Lower leg skin (tissue), 4 donors: Measurements from ENCODE around the gene FPR1. TPM values are rescaled to one million over a fixed set of nuclear protein-coding genes. Genes with fewer than 3 reads are reported as not detected.

Experiments
- DNase-seq, 2 donors: peaks; one replicate each; pipeline ENCODE4 v3.0.0-alpha.2; 2019; ENCODE audit warnings: low spot score in 2 of 2
- H3K4me3 ChIP-seq: fragments of 200-600 bp; sonication (generic); 2 replicates; pipeline ENCODE4 v1.5.1; 2017; ENCODE audit warnings: mild to moderate bottlenecking, low read depth; ENCODE audit not compliant: poor library complexity, severe bottlenecking
- CTCF ChIP-seq, 3 donors: fragments of 450-650 bp; IDR thresholded peaks; one replicate each; pipeline ENCODE4 v1.5.1; 2016; ENCODE audit warnings: antibody characterized with exemption in 3 of 3, mild to moderate bottlenecking in 3 of 3, moderate library complexity in 2 of 3
- POLR2A ChIP-seq, 2 donors: fragments of 450-650 bp; IDR thresholded peaks; one replicate each; pipeline ENCODE4 v1.6.1; 2016 to 2017; ENCODE audit warnings: antibody characterized with exemption in 2 of 2, mild to moderate bottlenecking in 1 of 2, moderate library complexity in 1 of 2
- WGBS, 2 donors: methylation state at CpG; one replicate each; pipeline ENCODE4 v1.1.5; 2018; 5-methylcytosine and 5-hydroxymethylcytosine counted together
- intact Hi-C: fragments of 100-400 bp; cut with DNase I; formaldehyde crosslinking; loops from one replicate; pipeline ENCODE4 v1.15.0; 2023; ENCODE audit warnings: low total_unique reads
- total RNA-seq, 4 donors: library from RNA; depleted of rRNA; stranded (reverse); fragments of >200 nt; gene quantifications; one replicate each; pipeline ENCODE4 v1.1.0, GENCODE V29; 2016

The FPR1 gene
- 1 to 10 TPM; 1.7 to 7.6 (median 4.1) TPM for total RNA-seq

GRCh38 chr19:51751655-51752054, at the start of gene FPR1:
Gene FPR1 (minus strand): TSS chr19:51751878. CDS start chr19:51746994, 4,884 bp downstream.
- H3K4me3 ChIP-seq = no peak within 1 kb of the TSS
- TF ChIP-seq CTCF (IDR thresholded peaks at IDR 0.05) (no peak), POLR2A (IDR thresholded peaks at IDR 0.05) (no peak)
- intact Hi-C loops = no loop called here
- WGBS, 2 donors = 50 to 65% methylated on average over 2 of the region's 2 CpGs
- DNase-seq = peak in 1 of 2 donors; percentile 32

GRCh38 chr19:51800473-51801244, 49.0 kb upstream of the FPR1 start:
- TF ChIP-seq POLR2A (IDR thresholded peaks at IDR 0.05) (no peak), CTCF (IDR thresholded peaks at IDR 0.05) (no peak)
- no peak overlapping the region for H3K4me3 ChIP-seq
- intact Hi-C loops = no loop called here
- 61 to 68% methylated on average over 7 of the region's 7 CpGs for WGBS, 2 donors
- no peak for DNase-seq

- no peak for DNase-seq
- intact Hi-C loops = no loop called here
- WGBS, 2 donors = 77 to 80% methylated on average over 13 of the region's 13 CpGs
- H3K4me3 ChIP-seq = no peak overlapping the region
- TF ChIP-seq CTCF (IDR thresholded peaks at IDR 0.05) (no peak), POLR2A (IDR thresholded peaks at IDR 0.05) (no peak)
Observed at GRCh38 chr19:51799774-51800472, 48.2 kb upstream of the FPR1 start.

- 27 to 29% methylated on average over 20 of the region's 20 CpGs for WGBS, 2 donors
- peak; percentile 87 to 94 for DNase-seq
- intact Hi-C loops = no loop called here
- no peak overlapping the region for H3K4me3 ChIP-seq
- TF ChIP-seq POLR2A (IDR thresholded peaks at IDR 0.05) = no peak
- no peak for TF ChIP-seq CTCF (IDR thresholded peaks at IDR 0.05)
Observed at GRCh38 chr19:51799034-51799773, 47.5 kb upstream of the FPR1 start.

GRCh38 chr19:51798062-51798461, 46.4 kb upstream of the FPR1 start:
- H3K4me3 ChIP-seq = no peak overlapping the region
- WGBS, 2 donors = 72 to 74% methylated on average over 3 of the region's 3 CpGs
- TF ChIP-seq POLR2A (IDR thresholded peaks at IDR 0.05) (no peak), CTCF (IDR thresholded peaks at IDR 0.05) (no peak)
- DNase-seq = no peak
- intact Hi-C loops = no loop called here
